ENCODE results near the gene TPRA1.

DNA sequence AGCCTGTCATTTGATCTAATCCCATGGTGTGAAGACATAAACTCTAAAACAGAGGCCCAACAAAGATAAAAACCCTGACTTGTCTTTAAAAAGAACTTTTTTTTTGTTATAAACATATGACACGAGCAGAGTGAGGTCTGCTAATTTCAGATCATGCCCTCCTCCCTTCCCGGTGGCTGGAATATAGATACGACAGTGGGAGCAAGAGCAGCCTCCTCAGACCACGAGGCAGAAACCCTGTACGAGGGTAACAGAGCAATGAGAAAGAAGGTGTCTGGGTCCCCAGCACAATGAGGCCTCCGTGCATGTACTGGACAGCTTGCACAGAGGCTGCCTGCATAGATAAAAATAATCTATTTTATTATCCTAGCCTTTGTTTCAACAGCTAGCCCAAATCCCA lies 5.8 kb downstream of the TPRA1 start:
- TF ChIP-seq, protein P1, sequence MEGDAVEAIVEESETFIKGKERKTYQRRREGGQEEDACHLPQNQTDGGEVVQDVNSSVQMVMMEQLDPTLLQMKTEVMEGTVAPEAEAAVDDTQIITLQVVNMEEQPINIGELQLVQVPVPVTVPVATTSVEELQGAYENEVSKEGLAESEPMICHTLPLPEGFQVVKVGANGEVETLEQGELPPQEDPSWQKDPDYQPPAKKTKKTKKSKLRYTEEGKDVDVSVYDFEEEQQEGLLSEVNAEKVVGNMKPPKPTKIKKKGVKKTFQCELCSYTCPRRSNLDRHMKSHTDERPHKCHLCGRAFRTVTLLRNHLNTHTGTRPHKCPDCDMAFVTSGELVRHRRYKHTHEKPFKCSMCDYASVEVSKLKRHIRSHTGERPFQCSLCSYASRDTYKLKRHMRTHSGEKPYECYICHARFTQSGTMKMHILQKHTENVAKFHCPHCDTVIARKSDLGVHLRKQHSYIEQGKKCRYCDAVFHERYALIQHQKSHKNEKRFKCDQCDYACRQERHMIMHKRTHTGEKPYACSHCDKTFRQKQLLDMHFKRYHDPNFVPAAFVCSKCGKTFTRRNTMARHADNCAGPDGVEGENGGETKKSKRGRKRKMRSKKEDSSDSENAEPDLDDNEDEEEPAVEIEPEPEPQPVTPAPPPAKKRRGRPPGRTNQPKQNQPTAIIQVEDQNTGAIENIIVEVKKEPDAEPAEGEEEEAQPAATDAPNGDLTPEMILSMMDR (conservative IDR thresholded peaks at IDR 0.05 in 1 of 2, IDR thresholded peaks at IDR 0.05 in 1 of 2; ENCODE audit: extremely low read depth in 1 of 2, insufficient read depth in 1 of 2, low read depth in 1 of 2, low read length in 2 of 2), result no peak
- no peak for TF ChIP-seq EZH2 (IDR thresholded peaks at IDR 0.05; ENCODE audit: borderline replicate concordance, low read length)

Measured in mammary epithelial cell (primary cell).